Left renal pelvis (tissue), 4 donors: ENCODE results near the gene NRL. TPM values are rescaled to one million over a fixed set of nuclear protein-coding genes. Genes with fewer than 3 reads are reported as not detected.

Source experiments
- DNase-seq, 4 donors: peaks; one replicate each; pipeline ENCODE4 v3.0.0-alpha.2; 2013; ENCODE audit warnings: low read depth in 4 of 4, low spot score in 3 of 4
- polyA plus RNA-seq, 4 donors: library from polyadenylated mRNA; unstranded; fragments of 120-200 nt; gene quantifications; one replicate each; pipeline ENCODE4 v1.2.1, GENCODE V29; 2013; ENCODE audit not compliant: insufficient read length in 4 of 4

The NRL gene
- polyA plus RNA-seq, 4 donors, result 0.59 to 4.1 (median 2.1) TPM

DNA sequence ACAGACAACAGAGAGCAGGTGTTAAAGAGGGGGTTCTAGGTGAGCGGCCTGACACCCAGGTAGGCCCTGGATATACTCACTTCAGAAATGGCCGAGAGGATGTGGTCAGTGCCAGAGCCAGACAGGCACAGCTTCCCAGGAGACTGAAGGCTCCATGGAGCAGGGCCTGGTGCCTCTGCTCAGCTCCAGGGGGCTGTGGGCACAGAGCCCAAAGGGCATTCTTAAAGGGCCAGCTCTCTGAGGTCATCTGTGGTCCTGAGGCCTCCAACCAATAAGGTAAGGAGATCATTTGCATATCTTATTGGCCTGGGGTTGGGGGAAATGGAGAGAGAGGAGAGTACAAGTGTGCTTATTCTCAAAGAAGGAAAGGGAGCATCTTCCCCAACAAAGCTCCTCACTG, 30.3 kb downstream of the NRL start:
- DNase-seq, result no peak

DNA sequence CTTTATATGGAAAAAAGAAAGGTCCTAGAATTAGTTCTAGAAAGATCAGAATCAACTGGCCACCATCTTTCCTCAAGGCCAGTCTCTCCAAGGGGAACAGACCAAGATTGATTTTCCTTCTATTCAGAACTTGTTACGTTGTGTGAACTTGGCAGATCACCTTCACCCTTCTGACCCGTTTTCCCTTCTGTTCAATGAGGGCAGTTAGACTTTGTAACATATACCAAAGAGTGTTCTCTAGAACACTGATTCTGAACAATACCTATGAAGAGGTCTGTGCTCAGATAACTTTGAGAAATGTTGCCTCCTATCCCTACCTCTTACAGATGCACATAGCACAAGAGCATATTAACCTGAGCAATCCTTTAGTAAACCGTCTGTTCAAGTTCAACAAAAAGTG, 31.3 kb downstream of the NRL start:
- no peak for DNase-seq

DNA sequence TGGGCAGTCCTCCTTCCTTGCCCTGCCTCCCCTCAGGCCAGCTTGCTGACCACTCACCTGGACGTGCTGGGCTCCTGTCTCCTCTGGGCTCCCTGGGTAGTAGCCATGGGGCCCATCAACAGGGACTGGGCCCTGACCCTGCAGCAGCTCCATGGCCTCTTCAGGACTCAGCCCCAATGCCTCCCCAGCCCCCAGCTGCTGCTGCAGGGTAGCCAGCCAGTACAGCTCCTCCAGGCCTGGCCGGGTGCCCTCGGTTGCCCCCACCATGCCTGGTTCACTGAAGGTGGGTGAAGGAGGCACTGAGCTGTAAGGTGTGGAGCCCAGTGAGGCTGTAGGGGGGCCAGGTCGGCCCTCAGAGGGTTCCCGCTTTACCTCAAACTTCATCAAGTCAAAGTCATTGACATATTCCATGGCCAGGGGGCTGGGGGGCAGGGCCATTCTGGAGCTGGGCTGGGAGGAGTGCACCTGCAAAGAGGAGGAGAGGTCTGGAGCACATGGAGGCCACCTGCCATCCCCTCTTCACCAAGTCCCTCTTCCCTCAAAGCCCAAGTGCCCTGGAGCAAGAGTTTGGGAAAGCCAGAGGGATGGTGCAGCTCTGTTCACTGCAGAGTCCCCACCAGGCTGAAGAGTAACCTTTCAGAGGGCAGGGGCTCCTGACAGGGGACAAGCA, 32.2 kb downstream of the NRL start:
- no peak for DNase-seq

DNA sequence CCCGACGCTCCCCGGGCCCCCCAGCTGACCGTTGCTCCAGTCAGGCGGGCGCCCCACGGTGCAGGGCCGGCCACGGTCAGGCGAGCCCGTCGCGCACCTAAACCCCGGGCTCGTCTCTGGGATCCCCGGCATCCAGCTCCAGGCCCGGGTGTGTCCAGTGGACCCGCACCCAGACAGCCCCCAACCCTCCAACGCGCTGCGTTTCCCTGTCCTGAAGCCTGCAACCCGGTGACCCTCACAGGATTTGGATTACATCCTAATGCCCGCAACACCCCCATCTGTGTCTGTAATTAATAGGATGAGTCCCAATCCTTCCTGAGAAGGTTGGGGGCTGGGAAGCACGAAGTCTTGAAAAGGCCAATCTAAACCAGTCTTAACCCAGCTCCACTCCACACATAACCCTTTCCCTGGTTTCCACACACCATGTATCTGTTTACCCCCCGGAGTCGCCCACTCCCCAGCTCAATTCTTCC, 33.0 kb downstream of the NRL start:
- no peak for DNase-seq

DNA sequence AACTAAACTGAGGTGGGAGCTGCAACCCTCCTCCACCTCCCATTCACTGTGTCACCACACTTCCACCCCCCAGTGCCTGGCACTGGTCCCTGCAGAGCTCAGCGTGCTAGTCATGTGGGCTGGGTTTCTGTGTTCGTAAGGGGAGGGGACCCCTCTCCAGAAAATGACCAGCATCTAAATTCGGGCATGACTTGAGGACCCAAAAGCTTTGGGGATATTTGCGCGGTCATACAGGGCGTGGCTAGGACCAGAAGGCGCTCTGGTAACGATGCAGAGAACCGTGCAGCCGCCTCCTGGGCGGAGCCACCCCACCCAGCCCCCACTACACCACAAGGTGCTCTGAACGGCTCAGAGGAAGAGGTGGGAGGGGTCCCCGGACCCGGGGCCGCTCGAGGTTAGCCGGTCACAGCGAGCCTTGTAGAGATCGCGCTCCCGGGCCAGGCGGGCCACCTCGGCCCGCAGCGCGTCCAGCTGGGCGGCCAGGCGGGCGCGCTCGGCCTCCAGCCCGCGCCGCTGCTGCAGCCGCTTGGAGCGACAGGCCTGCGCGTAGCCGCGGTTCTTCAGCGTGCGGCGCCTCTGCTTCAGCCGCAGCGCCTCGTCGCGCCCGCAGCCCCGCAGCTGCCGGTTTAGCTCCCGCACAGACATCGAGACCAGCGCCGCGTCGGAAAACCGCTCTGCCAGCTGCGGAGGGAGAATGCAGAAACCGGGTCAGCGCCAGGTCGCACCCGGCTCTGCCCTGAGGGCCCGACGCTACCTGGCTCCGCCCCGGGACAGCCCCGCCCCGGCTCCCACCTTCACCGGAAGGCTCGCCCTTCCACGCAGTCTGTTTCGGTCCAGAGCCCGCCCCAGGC, 33.6 kb downstream of the NRL start:
- no peak for DNase-seq

DNA sequence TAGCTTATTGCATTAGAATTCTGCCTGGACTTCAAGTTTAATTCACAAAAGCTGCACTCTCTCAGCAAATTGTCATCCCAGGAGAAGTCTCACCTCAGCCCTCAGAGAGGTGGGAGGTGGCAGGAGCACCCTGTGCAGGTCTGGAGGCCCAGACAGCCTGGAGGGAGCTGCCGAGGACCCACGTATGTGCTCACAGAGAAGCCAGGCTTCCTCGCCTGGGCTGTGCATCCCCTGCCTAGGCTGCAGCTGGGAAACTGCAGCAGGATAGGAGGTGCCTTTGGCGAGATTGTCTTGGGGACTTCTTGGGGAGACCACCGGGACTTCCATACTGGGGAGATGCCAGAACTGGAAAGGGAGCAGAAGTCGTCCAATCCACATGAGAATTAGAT, 34.6 kb downstream of the NRL start:
- DNase-seq, result no peak

DNA sequence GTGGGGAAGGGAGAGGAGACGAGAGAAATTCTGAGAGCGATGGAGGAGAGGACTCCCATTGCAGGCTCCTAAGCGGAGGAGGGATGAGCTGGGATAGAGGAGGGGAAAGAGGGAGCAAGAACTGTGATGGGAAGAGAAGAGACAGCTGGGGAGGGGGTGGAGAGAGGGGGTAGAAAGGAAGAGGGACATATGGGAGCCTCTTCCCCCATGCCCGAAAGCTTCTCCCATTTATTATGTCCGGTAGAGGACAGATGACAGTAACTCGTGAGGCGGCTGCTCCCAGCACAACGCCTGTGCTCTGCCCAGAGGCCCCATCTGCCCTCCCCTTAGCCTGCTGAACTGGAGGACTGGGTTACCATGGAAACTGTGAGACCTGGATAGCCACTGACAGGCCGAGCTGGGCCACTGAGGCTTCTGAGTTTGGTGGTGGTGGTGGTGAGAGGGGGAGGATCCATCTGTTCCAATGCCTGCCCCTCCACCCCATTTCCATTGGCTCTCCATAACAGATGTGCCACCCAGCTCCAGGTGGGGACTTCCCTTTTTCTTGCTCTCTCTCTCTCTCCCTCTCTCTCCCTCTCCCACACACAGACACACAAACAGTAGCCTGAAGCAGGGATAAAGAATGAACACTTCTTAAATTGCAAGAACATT, 35.1 kb downstream of the NRL start:
- no peak for DNase-seq

DNA sequence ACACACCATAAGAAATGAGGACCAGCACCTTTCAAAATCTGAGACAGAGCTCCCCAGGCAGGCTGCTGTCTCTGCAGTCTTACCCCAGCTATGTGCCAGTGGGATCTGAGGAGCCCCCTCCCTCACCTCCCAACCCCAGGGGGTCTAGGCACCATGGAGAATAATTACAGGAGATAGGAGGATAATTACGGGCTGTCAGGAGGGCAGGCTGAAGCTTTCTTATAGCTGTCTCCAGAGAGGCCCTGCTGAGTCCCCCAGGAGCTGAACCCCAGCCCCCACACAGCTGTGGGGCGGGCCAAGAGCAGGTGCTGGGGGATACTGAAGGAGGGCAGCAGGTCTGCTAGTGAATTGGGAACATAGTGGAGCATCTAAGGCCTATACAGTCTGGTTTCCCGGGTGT, 36.6 kb downstream of the NRL start:
- no peak for DNase-seq

DNA sequence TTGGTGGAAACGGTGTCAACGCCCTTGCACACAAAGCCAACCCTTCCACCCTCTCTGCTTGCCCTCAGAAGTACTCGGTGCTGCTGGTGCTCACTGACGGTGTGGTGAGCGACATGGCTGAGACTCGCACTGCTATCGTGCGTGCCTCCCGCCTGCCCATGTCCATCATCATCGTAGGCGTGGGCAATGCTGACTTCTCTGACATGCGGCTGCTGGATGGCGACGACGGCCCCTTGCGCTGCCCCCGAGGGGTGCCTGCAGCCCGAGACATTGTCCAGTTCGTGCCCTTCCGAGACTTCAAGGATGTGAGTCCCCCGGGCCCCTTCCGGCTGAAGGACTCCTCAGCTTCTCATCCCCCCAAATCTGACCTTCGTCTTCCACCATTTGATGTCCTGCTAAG, 37.7 kb downstream of the NRL start:
- no peak for DNase-seq

DNA sequence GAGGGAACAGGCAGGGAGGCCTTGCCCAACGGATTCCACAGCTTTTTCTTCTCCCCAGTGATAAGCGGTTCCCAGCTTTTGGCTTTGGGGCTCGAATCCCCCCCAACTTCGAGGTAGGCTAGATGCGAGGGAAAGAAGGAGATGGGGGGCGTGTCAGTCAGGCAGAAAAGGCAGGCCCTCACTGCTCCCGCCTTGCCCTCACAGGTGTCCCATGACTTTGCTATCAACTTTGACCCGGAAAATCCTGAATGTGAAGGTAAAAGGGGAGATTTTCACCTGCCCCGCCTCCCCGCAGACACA, 38.5 kb downstream of the NRL start:
- DNase-seq, result no peak

DNA sequence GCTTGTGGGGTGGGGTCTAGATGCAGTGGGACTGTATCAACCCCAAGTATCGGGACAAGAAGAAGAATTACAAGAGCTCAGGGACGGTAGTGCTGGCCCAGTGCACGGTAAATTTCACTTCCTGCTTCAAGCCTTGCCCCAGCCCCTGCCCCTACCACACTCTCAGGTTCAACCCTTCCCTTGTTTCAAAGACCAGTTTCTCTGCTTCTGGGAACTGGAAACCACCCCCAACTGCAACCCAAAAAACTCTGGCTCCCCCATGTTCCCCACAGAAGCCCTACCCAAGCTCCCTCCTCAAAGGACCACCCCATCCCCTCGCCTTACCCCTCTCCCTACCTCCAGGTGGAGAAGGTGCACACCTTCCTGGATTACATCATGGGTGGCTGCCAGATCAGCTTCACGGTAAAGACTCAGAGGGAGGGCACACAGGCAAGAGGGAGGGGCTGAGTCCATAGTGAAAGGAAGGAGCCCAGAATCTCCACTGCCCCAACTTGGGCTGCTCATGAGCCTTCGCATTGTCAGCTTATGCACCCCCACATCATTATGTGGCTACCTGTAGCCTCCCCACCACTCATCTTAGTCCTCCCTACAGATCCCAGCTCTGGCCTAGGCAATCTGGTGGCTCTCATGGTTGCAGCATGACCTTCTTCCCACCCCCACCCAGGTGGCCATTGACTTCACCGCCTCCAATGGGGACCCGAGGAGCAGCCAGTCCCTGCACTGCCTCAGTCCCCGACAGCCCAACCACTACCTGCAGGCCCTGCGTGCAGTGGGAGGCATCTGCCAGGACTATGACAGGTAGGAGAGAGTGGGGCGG, 39.1 kb downstream of the NRL start:
- no peak for DNase-seq

DNA sequence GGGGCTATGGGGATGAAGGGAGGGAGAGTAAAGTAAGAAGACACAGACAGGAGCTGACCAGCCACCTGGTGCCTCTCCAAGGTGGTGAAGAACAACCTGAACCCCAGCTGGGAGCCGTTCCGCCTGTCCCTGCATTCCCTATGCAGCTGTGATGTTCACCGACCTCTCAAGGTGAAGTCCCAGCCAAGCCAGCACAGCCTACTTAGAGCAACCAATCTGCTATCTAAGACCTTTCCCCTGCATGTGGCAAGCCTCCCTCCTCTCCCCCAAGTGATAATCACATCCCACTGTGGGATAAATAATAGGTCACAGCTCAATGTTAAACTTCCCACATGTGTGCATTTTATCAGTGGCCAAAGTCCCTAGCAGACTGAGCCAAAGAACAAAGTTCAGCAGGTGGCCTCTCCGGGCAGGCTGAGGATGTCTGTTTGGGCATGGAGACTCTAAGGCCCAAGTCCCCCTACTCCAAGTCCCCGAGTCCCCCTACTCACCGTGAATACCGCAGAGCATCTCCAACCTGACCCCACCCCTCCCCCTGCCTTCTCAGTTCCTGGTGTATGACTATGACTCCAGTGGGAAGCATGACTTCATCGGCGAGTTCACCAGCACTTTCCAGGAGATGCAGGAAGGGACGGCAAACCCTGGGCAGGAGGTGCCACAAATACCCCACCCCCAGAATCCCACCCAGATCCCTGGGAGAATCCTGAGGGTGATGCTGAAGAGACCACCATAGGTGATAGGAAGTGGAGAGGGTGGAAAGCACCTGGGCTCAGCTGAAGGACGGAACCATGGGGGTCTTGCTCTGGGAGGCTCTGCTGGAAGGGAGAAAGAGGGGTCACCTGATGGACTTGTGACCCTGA, 39.9 kb downstream of the NRL start:
- no peak for DNase-seq

DNA sequence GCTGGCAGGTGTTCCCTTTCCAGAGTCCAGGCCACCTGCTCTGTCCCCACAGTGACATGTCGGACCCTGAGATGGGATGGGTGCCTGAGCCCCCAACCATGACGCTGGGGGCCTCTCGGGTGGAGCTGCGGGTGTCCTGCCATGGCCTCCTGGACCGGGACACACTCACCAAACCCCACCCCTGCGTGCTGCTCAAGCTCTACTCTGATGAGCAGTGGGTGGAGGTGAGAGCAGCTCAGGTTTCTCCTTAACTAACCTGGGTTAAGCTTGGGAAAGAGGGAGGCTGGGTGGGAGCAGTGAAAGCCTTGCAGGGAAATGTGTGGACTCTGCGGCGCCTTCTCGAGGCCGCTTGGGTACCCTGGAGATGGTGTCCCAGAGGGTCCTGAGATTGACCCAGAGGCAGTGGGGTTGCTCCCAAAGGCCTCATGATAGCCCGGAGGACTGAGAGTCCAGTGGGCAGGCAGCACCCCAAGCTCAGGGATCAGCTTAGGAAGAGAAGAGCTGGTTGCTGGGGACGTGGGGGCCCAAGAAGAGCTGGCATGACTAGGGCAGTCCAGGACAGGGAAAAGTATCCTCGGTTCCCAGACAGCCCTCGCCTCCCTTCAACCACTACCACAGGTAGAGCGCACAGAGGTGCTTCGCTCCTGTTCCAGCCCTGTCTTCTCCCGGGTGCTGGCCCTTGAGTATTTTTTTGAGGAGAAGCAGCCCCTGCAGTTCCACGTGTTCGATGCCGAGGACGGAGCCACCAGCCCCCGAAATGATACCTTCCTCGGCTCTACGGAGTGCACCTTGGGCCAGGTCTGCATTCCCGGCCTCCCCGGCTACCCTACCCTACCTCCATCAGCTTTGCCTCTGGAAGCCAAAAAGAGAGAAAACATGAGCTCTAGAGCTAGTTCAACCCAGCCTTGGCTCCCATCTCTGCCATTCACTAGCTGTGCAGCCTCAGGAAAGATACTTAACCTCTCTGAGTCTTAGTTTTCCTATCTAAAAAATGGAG, 41.6 kb downstream of the NRL start:
- no peak for DNase-seq

DNA sequence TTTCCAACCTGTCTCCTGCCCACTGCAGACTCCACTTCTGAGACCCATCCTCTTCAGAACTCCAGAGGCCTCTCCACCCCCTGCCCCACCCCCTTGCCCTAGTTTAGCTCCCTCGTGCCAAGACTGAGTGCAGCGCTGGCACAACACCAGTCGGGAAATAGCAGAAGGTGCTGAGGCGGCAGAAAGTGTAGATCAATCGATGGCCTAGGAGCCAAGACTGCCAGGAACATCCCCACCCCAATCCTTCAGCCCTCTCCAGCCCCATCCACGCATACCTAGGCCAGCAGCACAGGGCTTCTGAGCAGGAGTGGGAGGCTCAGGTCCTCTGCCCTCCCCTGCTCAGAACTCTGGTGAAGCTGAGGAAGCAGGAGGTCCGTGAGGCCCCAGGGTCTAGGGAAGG, 42.3 kb downstream of the NRL start:
- DNase-seq, result no peak

DNA sequence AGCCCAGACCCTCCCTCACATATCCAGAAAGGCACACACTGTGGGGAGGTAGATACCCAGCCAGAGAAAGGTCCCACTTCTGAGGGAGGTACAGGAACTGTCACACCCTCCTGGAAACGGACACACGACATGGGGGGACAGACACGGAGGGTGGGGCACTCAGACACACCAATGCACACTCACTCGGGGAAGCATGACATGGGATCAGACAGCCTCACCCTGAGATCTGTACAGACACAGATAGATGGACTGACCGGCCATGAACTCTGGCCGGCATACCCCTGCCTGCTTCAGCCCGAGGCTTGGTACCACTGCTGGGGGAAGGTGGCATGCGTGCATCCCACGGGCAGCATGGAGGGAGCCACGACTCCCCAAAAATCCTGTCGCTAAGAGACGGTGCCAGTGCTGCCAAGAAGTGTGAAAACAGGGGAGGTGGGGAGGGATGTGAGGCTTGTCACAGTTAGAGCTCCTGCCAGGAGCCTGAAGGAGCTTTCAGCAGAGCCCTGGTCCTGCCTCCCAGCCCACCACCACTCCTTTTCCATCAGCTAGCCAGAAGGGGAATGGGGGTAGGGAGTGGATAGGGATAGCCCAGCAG, 42.8 kb downstream of the NRL start:
- DNase-seq, result no peak

DNA sequence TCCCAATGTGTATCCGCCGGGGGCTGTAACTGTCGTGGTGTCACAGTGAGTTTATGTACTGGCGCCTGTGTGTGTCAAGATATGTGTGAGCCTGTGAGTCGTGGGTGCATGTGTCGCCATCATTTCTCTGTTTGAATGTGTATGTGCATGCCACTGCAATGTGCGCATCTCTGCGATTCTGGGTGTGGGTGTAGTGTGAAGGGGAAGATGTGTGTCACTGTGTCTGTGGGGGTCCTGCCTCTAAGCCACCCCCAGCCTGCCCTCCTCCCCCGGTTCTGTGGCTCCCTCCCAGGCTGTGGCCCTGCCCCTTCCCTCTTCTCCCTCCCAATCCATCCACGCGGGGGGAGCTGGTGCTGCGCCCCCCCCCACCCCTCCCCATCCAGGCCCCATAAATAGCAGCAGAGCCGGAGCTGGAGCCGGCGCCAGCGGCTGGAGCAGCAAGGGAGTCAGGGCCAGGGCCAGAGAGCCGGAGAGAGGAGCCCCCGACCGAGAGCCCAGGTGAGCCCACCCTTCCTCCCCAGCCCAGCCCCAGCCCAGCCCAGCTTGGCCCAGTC, 43.5 kb downstream of the NRL start, which contains the start of gene CPNE6:
CPNE6 (plus strand) TSS at position 419 of the 554 bp plus-strand sequence. CDS start 1,375 bp downstream, outside the sequence.
- DNase-seq, result no peak

DNA sequence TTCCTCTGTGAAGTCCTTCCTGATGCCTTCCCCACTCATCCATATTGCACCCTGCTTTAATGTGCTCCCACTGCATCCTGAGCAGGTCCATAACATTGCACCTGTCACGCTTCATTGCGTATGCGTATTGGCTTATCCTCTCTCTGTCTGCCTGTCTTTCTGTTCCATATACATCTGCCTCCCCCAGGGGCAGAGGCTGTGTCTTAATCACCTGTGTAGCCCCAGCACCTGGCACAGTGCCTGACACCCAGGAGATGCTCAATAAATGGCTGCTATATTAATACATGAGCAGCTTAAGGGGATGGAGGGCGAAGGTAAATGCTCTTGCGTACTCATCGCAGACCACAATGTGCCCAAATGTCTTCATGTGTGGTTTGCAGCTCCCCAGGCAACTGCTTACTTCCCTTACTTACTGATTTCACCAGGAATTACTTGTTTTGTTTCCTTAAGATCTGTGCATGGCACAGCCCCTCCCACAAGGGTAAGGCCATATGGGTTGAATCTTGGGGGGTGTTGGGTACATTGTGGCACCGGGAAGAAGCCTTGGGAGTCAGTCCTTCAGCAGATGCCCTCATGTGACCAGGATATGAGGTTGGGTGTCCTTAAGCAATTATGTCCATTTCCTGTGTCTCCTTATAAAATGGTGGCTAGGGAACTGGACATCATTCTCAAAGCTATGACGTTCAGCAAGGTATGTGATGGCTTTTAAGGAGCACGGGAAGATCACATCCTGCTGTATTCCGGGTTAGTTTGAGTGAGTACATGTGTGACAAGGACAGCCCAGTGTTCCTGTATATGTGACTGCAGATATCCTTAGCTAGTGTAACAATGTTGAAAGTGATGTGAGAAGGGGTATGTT, 44.2 kb downstream of the NRL start:
- no peak for DNase-seq
